ENCODE data around the gene RBFOX1.

The RBFOX1 gene

DNA sequence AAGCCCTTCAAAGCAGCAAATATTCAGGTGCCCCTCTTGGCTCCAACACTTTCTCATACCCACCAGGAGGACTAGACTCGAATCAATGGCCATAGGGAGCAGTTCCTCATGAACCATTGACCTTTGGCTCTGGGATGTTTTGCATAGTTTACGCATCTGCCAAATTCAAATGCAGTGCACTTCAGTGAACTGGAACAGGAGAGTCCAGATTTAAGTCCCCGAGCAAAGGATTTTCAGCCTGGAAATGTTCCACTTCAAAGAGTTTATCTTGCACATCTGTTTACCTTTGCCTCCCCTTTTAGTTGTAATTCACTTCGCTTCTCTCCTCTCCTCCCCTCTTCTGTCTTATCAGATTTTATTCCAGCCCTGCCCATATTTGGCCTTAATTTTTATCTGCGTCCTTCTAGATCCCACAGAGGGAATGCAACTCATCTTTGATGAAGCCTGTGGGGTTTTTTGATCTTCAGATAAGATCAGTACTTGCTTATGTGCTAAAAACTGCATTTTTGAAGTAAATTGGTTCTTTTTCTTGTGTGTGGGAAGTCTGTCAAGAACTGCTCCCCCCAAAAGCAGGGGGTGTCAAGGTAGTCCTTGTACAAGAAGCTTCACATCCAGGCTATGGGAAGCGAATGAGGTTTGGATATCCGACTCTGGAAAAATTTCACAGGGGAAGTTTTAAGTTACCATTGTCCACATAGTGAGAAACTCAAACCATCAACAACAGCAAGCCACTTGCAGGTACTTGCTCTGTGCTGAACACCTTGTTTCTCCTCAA, 281.6 kb downstream of the RBFOX1 start:
- TF ChIP-seq, protein P1, sequence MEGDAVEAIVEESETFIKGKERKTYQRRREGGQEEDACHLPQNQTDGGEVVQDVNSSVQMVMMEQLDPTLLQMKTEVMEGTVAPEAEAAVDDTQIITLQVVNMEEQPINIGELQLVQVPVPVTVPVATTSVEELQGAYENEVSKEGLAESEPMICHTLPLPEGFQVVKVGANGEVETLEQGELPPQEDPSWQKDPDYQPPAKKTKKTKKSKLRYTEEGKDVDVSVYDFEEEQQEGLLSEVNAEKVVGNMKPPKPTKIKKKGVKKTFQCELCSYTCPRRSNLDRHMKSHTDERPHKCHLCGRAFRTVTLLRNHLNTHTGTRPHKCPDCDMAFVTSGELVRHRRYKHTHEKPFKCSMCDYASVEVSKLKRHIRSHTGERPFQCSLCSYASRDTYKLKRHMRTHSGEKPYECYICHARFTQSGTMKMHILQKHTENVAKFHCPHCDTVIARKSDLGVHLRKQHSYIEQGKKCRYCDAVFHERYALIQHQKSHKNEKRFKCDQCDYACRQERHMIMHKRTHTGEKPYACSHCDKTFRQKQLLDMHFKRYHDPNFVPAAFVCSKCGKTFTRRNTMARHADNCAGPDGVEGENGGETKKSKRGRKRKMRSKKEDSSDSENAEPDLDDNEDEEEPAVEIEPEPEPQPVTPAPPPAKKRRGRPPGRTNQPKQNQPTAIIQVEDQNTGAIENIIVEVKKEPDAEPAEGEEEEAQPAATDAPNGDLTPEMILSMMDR (IDR thresholded peaks at IDR 0.05; ENCODE audit: low read depth, low read length) = no peak
- no peak overlapping the region for H3K4me3 ChIP-seq (replicated peaks in 1 of 2; ENCODE audit: low read depth in 2 of 2, low read length in 2 of 2)
- no peak for DNase-seq (ENCODE audit: low read depth in 2 of 2)

DNA sequence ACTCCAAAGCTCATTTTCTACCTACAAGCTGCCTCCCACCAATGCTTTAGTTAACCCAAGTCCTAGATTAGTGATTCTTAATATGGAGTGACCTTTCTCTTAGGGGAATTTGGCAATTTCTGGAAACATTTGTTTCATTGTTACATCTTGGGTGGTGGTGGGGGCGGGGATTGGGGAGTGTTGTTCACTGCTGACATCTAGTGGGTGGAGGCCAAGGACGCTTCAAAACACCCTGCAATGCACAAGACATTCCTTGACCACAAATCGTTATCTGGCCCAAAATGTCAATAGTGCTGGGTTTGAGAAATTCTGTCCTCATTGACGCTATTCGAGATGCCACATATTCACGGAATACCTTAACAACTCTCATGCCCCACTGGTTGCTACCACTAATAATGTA, 282.9 kb downstream of the RBFOX1 start:
- no peak for DNase-seq (ENCODE audit: low read depth in 2 of 2)
- H3K4me3 ChIP-seq (replicated peaks in 1 of 2; ENCODE audit: low read depth in 2 of 2, low read length in 2 of 2) = no peak overlapping the region
- TF ChIP-seq, protein P1 (IDR thresholded peaks at IDR 0.05; ENCODE audit: low read depth, low read length) = no peak

DNA sequence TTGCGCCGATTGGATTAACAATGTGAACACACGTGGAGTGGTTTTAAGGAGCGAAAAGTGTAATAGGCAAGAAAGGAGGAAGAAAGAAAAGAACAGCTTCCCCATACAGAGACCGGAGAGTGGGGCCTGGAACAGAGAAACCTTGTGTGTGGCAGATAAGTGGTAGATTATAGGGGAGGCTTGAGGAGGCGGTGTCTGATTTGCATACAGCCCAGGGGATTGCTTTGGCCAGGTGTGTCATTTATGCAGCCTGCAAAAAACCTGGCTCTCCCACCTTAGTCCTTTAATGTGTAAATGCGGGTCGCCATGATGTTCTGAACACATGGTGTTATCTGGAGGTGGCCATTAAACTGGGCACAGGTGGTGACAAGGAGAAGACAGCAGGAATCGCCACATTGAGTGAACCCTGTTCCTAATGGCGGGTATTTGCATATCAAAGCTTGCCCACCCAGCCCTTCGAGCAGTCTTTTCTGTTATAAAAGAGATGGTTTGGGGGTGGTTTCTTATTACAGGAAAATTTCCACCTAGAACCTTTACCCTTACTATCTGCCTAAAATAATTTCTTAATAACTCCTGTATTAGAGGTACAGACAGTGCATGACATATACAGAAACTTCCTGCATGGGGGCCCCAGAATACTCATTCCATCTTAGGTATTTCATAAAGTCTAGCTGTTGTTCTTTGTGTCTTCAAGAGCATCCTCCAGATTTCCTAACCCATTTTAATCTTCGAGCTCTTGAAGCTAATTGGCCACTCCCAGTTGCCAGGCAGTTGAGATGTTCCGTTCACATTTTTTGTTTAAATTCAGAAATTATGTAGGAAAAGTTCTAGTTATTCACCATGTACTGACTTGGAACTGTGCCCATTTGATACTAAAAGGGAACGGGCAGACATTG, 292.5 kb downstream of the RBFOX1 start:
- DNase-seq (ENCODE audit: low read depth in 2 of 2) = no peak
- TF ChIP-seq, protein P1 (IDR thresholded peaks at IDR 0.05; ENCODE audit: low read depth, low read length) = no peak
- H3K4me3 ChIP-seq (replicated peaks in 1 of 2; ENCODE audit: low read depth in 2 of 2, low read length in 2 of 2) = no peak overlapping the region

DNA sequence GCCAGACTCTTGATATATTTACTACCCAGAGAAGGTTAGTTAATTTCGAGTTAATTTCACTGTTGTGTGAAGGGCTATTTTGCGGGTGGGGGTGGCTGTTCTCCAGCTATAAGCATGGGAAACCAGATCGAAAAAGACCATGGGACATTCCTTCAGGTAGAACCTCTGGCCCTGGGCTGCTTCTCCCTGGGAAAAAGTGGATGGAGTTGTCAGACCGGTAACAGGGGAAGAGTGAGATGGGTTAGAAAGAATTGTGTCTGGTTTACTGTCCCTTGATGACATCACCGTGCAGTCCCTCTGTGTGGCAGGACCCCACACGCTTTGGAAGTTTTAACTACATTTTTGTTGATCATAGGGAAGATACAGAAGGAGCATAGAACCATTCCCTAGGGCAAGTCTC, 296.3 kb downstream of the RBFOX1 start:
- no peak overlapping the region for H3K4me3 ChIP-seq (replicated peaks in 1 of 2; ENCODE audit: low read depth in 2 of 2, low read length in 2 of 2)
- TF ChIP-seq, protein P1 (IDR thresholded peaks at IDR 0.05; ENCODE audit: low read depth, low read length) = no peak
- DNase-seq (ENCODE audit: low read depth in 2 of 2) = no peak

DNA sequence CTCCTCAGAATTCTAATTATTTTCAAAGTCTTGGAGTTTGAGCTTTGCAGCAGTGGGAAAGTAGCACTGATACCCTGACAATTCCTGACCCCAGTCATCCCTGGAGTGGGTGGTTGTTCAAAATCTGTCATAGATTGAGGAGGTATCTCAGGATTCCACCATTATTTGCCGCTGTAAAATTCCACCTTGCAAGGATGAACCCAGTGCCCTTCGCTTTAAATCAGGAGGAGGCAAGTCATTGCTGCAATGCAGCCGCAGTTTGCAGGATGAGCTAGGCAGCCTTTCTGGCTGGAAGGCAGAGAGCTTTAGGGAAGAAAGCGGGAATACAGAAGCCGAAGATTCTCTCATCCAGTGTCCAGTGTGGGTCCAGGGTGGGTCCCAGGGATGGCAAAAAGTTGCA, 296.9 kb downstream of the RBFOX1 start:
- no peak overlapping the region for H3K4me3 ChIP-seq (replicated peaks in 1 of 2; ENCODE audit: low read depth in 2 of 2, low read length in 2 of 2)
- no peak for DNase-seq (ENCODE audit: low read depth in 2 of 2)
- TF ChIP-seq, protein P1 (IDR thresholded peaks at IDR 0.05; ENCODE audit: low read depth, low read length) = no peak

DNA sequence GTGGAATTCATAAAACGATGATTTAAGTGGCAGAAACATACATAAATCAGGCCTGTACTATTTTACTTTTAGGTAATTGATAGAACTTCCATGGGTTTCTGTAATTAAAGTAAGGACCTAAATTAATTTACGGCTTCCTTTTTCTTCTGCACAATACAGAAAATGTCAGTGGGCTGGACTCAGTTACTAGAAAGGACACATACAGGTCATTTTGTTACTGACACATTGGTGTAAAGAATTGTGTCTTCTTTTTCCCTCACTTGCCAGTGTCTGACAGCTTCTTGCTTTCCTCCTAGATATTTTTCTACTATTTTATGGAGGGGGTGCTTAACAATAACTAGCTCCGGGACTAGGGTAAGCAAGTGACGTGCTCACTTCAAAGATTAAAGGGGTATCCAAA, 304.8 kb downstream of the RBFOX1 start:
- H3K4me3 ChIP-seq (replicated peaks in 1 of 2; ENCODE audit: low read depth in 2 of 2, low read length in 2 of 2) = no peak overlapping the region
- no peak for DNase-seq (ENCODE audit: low read depth in 2 of 2)
- TF ChIP-seq, protein P1 (IDR thresholded peaks at IDR 0.05; ENCODE audit: low read depth, low read length) = no peak
